ENCODE results near the gene CBLB.
"Not testable (repeated sequence)": the region's sequence is repeated elsewhere in the genome, so short reads cannot be mapped to it uniquely, and the experiment has no call there.

CBLB gene

GRCh38 chr3:105781871-105782270 is 86.9 kb downstream of the CBLB start:
- DNase-seq, result no peak

- DNase-seq, result no peak
These were observed 88.7 kb downstream of the CBLB start for GRCh38 chr3:105780107-105780506.

DNA sequence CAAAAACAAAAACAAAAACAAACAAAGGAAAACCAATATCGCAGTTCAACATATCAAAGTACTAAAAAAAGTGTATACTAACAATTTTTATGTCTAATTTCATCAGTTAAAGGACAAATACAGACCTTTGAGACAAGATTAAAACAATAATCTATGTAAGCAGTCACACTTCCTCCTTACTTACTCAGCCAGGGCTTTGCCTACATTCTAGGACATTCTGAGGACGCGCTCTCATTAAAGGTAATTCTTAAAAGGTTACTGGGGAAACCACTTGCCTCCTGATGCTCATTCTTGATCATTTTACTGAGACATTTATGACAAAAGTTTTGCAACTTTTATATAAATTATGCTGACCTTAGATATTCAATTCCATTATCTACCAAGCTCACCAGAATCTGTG is 93.4 kb downstream of the CBLB start:
- no peak for DNase-seq

DNA sequence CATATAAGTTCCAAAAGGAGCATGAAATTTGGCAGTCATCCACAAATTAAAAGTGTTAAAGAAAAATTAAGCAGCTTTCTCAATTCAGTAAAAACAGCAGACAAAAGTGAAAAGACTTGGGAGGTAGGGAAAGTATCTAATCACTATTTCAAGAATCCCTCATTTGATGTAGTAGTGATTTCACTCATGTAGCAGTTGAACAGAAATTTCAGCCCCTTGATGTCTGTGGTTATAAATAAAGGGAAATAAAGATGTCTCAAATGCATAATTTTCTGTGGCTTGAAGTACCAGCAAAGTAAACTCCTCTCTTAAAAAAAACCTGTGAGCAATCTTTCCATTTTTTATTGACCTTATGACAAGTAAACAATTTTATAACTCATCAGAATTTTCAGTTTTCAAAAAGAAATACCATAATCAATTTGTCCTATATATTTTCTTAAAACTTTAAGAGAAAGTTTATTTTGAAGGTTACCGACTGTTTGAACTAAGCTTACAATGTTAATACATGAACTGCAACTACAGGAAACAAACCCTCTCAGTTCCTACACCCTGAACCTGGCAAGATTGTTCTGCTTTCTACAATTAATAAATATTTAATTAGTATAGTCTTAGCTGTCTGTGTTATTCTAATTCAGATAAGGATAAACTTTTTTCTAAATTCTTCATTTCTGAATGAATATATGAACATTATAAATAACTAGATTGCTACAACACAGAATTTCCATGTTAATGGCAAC is 94.2 kb downstream of the CBLB start:
- no peak for DNase-seq

DNA sequence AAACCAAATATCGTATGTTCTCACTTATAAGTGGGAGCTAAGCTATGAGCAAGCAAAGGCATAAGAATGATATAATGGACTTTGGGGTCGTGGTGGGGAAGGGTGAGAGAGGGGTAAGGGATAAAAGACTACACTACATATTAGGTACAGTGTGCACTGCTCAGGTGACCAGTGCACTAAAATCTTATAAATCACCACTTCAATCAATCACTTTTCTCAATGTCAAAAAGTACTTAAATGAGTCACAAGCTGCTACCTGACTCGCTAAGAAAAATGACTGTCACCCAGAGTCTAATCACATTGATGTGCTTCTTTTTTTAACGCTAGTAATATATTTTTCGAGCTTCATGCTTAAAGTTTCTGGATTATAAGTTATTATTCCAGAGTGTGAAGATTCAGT is 95.5 kb downstream of the CBLB start:
- DNase-seq, result no peak

DNA sequence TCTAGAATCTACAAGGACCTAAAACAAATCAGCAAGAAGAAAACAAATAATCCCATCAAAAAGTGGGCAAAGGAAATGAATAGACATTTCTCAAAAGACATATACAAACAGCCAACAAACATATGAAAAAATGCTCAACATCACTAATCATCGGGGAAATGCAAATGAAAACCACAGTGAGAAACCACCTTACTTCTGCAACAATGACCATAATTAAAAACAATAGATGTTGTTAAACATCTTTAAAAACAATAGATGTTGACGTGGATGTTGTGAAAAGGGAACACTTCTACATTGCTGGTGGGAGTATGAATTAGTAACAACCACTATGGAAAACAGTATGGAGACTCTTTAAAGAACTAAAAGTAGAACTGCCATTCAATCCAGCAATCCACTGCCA is 96.2 kb downstream of the CBLB start:
- DNase-seq, result no peak

- DNase-seq, result no peak
These were observed 97.4 kb downstream of the CBLB start for GRCh38 chr3:105771392-105771791.

- DNase-seq, result no peak
These were observed 98.4 kb downstream of the CBLB start for GRCh38 chr3:105770410-105770809.

DNA sequence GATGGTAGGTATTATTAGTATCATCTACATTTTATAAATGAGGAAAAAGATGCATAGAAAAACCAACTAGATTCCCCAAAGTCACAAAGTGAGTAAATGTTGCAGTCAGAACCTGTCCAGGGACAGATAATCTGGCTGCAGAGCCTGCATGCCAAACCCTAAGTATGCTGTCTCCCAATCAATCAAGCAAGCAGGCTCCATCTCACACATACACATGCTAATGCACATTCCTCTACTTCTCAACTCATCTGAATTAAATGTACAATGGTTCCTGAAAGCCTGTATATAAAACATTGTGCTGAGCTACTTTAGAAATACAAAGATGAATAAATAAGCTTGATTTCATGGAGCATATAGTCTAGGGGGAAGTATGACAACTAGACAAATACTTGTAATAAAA is 101.0 kb downstream of the CBLB start:
- no peak for DNase-seq

GRCh38 chr3:105767216-105767615 is 101.6 kb downstream of the CBLB start:
- DNase-seq, result no peak

DNA sequence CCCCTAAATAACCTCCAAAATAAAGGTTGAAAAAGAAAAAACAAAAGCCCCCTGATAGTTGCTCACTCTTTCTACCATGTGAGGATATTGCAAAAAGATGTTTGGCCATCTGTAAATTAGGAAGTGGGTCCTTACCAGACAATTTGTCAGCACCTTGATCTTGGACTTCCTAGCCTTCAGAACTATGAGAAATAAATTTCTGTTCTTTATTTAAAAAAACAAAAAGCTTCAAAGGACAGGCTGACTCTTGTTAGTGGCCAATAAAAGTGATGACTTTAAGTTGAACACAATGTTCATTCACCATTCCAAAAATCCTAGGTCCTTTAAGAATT is 103.5 kb downstream of the CBLB start:
- DNase-seq, result no peak

DNA sequence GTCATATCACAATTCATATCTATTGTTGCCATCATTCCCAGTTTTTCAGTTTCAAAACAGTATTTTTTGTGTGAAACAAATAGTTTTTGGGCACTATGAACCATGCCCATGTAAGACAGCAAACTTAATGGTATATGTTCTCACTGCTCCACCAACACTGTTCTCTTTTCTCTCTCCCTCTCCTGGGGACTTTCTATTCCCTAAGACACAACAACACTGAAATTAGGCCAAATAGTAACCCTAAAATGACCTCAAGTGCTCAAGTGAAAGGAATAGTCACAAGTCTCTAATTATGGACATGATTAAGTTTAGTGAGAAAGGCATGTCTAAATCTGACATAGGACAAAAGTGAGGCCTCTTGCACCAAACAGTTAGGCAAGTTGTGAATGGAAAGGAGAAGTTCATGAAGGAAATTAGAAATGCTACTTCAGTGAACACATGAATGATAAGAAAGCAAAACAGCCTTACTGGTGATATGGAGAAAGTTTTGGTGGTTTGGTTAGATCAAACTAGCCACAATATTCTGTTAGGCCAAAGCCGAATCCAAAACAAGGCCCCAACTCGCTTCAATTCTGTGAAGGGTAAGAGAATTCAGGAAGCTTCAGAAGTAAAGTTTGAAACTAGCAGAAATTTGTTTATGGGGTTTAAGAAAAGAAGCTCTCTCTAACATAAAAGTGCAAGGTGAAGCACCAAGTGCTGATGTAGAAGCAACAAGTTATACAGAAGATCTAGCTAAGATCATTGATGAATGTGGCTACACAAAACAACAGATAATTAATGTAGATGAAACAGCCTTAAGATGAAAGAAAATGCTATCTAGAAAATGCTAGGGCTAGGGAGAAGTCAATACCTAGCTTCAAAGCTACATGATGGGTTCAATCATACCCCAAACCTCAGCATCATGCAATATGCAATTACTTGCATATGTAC is 104.2 kb downstream of the CBLB start:
- DNase-seq, result no peak

DNA sequence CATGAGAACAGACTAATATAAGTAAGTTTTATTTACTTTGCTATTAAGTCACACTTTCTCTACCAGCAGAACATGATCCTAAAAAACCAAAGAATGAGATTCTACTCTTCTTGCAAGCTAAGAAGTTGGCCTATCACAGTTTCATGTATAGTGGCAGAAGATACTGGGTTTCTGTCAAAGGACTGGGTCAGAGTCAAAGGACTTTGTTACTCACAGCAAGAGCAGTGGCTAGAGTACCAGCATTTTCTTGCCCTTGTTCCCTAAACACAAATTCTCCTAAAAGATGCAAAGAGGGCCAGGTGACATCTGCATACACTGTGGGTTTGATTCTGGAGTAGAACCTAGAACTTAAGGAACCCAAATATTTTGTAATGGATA is 105.2 kb downstream of the CBLB start:
- no peak for DNase-seq

DNA sequence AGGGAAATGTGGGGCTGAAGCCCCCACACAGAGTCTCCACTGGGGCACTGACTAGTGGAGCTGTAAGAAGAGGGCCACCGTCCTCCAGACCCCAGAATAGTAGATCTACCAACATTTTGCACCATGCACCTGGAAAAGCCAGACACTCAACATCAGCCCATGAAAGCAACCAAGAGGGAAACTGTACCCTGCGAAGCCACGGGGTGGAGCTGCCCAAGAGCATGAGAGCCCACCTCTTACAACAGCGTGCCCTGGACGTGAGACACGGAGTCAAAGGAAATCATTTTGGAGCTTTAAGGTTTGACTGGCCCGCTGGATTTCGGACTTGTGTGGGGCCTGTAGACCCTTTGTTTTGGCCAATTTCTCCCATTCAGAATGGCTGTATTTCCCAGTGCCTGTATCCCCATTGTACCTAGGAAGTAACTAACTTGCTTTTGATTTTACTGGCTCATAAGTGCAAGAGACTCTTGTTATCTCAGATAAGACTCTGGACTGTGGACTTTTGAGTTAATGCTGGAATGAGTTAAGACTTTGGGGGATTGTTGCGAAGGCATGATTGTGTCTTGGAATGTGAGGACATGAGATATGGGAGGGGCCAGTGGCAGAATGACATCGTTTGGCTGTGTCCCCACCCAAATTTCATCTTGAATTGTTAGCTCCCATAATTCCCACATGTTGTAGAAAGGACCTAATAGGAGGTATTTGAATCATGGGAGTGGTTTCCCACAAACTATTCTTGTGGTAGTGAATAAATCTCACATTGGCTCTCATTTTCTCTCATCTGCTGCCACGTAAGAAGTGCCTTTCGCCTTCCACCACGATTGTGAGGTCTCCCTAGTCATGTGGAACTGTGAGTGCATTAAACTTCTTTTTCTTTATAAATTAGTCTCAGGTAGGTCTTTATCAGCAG is 105.8 kb downstream of the CBLB start:
- DNase-seq, result no peak

- DNase-seq, result not testable (repeated sequence)
These were observed 106.6 kb downstream of the CBLB start for GRCh38 chr3:105762214-105762613.

DNA sequence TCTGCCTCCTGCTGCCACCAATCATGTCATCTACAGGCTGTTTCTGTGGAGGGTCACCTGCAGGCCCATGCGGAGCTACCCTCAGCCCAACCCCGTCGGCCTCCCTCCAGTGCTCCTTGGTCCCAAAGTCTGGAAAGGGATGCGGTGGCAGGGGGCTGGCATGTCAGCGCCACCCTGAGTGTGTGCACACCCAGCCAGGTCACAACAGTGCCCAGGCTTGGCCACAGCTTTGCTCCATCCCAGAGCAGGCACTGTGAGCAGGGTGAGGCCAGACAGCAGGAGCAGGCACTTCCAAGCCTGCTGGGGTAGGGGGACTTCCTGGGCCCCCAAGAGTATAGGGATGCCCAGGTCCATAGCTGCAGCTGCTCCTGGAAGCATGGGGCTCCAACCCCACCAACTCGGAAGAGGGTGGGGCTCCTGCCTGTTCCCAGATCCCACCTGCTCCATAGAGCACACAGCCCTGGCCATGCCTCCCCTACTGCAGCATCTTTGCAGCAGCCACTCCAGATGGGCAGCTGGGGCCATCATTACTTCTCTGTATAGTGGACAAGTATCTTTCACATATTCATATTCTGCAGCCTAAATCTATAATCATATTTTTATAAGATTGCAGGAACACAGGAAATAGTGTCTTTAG is 109.3 kb downstream of the CBLB start:
- DNase-seq, result no peak

- DNase-seq, result no peak
These were observed 110.4 kb downstream of the CBLB start for GRCh38 chr3:105758451-105758850.

DNA sequence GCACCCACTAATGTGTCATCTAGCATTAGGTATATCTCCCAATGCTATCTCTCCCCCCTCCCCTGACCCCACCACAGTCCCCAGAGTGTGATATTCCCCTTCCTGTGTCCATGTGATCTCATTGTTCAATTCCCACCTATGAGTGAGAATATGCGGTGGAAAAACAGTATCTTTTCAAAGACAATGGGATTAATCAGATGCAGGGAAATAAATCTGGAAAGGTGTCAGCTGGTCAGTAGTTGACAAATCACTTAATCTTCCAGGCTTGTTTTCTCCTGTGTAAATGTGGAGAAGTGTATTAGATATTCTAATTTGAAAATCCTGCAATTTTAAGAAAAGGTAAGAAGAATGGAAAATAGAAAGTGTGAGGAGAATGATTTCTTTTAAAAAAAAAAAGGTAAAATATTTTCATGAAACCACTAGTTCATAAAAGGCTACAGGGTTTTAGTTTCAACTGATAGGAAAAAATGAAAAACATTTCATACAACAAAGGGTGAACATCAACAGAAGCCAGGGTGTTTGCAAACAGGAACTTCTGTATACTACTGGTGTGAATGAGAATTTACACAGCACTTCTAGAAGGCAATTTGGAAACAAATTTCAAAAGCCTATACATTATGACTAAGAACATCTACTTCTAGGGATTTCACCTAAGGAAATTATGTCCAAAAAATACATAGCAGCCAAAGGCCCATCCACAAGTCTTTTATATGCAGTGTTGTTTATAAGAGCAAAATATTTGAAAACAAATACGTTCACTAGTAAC is 113.5 kb downstream of the CBLB start:
- DNase-seq, result no peak

GRCh38 chr3:105752791-105753415 is 115.9 kb downstream of the CBLB start:
- DNase-seq, result no peak

- no peak for DNase-seq
These were observed 121.1 kb downstream of the CBLB start for GRCh38 chr3:105747696-105748095.

DNA sequence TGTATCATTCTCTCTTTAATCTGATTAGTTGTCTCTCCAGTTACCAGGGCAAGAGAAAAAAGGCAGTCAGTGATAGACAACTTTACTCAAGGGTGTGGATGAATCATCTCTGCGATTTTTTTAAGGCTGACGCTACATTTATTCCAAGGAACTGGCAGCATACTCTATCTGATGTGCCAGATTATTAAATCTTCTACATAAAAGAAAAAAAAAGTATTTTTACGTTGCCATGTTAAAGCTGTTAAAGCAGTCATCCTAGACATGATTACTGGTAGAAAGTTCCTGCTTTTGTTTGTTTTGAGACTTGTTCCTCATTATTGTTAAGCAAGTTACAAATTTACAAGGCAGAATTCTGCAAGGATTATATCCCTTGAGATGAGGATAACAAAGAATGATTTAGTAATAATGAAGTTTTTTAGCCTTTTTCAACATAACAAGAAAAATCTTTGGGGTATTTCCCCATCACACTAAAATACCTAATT is 121.7 kb downstream of the CBLB start:
- DNase-seq, result peak; percentile 89

Data from NCI-H446 treated with DMSO at 0.1 percent for 48 hours (cell line).